IMR-90 (cell line): ENCODE measurements around the gene DPEP1.

Experiments
- MXI1 ChIP-seq: IDR thresholded peaks from 2 replicates; pipeline ENCODE4 v1.6.1; 2012; ENCODE audit warnings: low read depth, mild to moderate bottlenecking, low read length, moderate library complexity, borderline replicate concordance
- POLR2A ChIP-seq: IDR thresholded peaks from 2 replicates; pipeline ENCODE4 v1.6.1; 2012; ENCODE audit warnings: mild to moderate bottlenecking, low read depth, low read length
- RAD21 ChIP-seq: IDR thresholded peaks from 2 replicates; pipeline ENCODE4 v1.6.1; 2012; ENCODE audit warnings: low read length, improper control_type of control experiment
- TF ChIP-seq, protein P1 (sequence below): conservative IDR thresholded peaks from 2 replicates; pipeline ENCODE4 v1.5.1; 2012; ENCODE audit warnings: mild to moderate bottlenecking, low read depth, low read length, improper control_type of control experiment
- TF ChIP-seq, protein P2 (sequence below): fragments of 150-350 bp; IDR thresholded peaks from 2 replicates; pipeline ENCODE4 v1.6.1; 2016; ENCODE audit warnings: low read depth, mild to moderate bottlenecking, low read length, moderate library complexity, borderline replicate concordance

DNA sequence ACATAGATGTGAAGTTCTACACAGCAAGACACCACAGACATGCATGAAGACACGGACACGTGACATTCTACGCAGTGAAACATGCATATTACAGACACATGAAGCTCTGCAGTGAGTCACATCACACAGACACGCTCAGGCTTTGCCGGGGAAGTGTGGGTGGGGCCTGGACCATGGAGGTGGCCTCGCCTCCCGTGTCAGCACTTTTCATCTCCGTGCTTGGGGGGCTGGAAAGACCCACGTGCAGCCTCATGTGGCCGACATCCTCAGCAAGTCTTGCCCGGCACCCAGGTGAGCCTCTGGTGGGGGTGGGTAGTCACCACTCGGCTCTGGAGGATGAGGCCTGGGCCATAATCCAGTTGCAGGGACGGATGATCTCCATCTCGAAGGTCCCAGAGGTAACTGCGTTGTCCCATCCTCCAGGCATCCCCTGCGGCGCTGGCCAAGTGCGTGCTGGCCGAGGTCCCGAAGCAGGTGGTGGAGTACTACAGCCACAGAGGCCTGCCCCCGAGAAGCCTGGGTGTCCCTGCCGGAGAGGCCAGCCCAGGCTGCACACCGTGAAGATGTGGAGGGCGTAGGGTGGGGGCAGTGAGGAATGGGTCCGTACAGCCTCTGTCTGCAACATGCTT lies 17.3 kb upstream of the DPEP1 start:
- TF ChIP-seq MXI1 = no peak
- TF ChIP-seq, protein P1, sequence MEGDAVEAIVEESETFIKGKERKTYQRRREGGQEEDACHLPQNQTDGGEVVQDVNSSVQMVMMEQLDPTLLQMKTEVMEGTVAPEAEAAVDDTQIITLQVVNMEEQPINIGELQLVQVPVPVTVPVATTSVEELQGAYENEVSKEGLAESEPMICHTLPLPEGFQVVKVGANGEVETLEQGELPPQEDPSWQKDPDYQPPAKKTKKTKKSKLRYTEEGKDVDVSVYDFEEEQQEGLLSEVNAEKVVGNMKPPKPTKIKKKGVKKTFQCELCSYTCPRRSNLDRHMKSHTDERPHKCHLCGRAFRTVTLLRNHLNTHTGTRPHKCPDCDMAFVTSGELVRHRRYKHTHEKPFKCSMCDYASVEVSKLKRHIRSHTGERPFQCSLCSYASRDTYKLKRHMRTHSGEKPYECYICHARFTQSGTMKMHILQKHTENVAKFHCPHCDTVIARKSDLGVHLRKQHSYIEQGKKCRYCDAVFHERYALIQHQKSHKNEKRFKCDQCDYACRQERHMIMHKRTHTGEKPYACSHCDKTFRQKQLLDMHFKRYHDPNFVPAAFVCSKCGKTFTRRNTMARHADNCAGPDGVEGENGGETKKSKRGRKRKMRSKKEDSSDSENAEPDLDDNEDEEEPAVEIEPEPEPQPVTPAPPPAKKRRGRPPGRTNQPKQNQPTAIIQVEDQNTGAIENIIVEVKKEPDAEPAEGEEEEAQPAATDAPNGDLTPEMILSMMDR = no peak
- TF ChIP-seq RAD21 = no peak
- TF ChIP-seq POLR2A = no peak
- TF ChIP-seq, protein P2, sequence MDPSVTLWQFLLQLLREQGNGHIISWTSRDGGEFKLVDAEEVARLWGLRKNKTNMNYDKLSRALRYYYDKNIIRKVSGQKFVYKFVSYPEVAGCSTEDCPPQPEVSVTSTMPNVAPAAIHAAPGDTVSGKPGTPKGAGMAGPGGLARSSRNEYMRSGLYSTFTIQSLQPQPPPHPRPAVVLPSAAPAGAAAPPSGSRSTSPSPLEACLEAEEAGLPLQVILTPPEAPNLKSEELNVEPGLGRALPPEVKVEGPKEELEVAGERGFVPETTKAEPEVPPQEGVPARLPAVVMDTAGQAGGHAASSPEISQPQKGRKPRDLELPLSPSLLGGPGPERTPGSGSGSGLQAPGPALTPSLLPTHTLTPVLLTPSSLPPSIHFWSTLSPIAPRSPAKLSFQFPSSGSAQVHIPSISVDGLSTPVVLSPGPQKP = no peak
